Stimulated activated CD8-positive, alpha-beta memory T cell treated with anti-CD3 and anti-CD28 coated beads, Interleukin-15, amount 100 ng/mL, for 4 hours (primary cell): ENCODE results near the gene SHH.
"Not testable (repeated sequence)": the region's sequence is repeated elsewhere in the genome, so short reads cannot be mapped to it uniquely, and the experiment has no call there.

ENCODE experiments used
- DNase-seq, 2 donors: peaks; one replicate each; pipeline ENCODE4 v3.0.0-alpha.2; 2020; ENCODE audit warnings: low read depth in 2 of 2

Gene SHH

DNA sequence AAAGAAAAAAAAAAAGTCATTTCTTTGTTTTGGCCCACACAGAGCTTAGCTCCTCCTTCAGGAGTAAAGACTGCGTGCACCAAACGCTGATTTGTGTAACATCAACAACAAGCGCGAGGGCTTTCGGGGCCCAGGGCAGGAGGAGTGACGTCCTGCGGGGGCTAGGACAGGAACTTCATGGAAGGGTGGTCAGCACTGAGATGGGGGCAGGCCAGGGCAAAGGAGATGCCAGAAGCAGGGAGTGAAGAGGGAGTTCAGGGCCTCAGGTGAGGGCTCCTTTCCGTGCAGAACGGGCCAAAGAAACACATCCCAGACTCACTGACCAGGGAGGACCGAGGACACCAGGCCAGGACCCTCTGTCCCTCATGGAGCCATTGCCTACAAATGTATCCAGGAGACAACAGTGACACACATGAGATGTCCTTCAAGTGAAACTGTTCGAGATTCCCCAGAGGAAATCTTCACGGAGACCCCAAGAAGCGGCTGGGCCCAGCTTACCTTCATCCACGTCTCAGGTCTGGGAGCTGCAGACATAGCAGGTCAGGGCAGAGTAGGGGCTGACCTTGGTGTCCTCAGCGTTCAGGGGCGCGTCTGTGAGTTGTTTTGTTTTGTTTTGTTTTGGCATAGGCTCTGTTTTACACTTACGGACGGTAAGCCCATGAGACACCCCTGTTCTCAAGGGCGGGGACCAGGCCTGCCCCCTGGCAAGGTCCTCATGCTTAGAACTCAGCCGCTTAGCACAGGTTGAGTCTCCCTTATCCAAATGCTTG is 30.4 kb upstream of the SHH start:
- DNase-seq = no peak

- no peak for DNase-seq
Observed at GRCh38 chr7:155840909-155841308, 28.6 kb upstream of the SHH start.

GRCh38 chr7:155840262-155840885 is 28.1 kb upstream of the SHH start:
- DNase-seq = no peak

GRCh38 chr7:155839461-155839860 is 27.2 kb upstream of the SHH start:
- DNase-seq = no peak

DNA sequence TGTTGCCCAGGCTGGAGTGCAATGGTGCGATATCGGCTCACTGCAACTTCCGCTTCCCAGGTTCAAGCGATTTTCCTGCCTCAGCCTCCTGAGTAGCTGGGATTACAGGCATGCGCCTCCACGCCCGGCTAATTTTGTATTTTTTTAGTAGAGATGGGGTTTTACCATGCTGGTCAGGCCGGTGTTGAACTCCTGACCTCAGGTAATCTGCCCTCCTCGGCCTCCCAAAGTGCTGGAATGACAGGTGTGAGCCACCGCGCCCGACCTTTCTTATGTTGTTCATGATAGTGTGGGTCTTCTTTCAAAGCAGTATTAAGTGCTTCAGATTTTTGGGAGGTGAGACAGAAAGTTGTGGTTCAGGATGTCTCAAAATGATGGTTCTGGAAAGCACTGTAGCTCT is 26.0 kb upstream of the SHH start:
- not testable (repeated sequence) for DNase-seq

DNA sequence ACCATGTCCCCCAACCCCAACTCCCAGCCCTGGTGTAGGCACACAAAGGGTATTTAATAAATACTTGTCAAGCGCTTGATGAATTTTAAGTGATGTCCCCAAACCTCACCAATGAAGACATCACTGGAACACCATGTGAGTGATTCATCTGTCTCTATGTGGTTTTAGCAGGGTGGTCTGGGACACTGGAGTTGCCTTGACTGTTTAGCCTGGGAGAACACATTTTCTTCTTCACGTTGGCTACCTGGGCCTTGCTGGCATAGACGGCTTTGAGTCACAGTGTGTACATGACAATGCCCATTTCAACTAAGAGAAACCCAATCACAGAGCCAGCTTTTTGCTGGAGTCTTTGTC is 24.8 kb upstream of the SHH start:
- no peak for DNase-seq

GRCh38 chr7:155836216-155837125 is 24.2 kb upstream of the SHH start:
- DNase-seq = no peak

GRCh38 chr7:155835446-155836215 is 23.4 kb upstream of the SHH start:
- DNase-seq = no peak

DNA sequence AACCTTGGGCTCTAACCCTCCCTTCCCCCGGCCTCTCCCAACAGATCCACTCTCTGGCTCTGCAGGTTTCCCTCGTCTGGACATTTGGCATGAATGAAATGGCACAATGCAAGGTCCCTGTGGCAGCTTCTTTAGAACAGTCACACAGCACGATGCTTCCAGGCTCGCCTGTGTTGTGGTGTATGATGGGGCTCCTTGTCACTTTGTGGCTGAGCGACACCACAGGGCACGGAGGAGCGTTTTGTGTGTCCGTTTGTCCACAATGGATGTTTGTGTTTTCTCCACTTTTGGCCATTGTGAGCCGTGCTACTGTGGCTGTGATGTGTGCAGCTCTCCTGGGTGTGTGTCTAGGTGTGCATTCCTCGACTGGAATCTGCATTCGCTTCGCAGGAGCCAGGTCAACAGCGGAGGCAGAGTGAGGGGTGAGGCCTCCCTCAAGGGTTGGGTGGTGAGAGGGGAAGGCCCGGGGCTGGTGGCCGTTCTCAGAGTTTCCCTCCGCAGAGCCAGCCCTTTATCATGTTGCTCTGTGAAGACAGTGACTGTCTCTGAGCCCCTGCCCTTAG is 22.3 kb upstream of the SHH start:
- no peak for DNase-seq

- no peak for DNase-seq
Observed at GRCh38 chr7:155833651-155834050, 21.4 kb upstream of the SHH start.

- no peak for DNase-seq
Observed at GRCh38 chr7:155832581-155832981, 20.3 kb upstream of the SHH start.

DNA sequence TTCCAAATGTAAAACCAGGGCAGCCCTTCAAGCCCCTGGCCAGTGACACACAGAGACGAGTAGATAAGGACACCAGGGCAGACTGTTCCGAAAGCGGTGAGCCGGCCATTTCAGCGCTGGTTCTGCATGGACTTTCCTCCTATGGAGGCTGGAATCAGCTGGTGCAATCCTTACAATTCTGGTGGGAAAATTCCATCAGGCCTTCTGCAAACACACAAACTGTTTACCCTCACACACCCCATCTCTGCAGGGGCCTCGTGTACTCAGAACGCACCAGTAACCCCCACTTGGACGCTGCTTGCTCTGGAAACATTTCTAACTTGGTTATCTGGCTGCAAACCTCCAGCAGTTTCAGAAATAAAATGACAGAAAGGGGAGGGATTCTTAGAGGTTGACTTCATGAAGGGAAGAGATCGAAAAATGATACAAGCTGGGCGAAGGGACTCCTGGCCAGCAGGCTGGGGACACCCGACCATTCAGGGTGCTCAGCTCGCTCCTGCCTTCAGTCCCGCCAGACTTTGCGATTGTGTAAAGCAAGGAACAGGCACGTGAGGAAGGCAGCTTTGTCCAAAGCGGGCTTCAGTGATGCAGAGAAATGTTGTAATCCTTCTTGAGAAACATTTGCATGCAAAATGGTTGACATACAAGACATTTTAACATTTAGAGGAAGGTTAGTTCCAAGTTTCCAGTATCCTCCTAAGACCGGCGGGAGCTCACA is 19.7 kb upstream of the SHH start:
- DNase-seq = no peak

GRCh38 chr7:155830961-155831806 is 18.9 kb upstream of the SHH start:
- no peak for DNase-seq

- DNase-seq = no peak
Observed at GRCh38 chr7:155829796-155830470, 17.7 kb upstream of the SHH start.

- DNase-seq = no peak
Observed at GRCh38 chr7:155825336-155825735, 13.1 kb upstream of the SHH start.

- no peak for DNase-seq
Observed at GRCh38 chr7:155824227-155824886, 12.1 kb upstream of the SHH start.

DNA sequence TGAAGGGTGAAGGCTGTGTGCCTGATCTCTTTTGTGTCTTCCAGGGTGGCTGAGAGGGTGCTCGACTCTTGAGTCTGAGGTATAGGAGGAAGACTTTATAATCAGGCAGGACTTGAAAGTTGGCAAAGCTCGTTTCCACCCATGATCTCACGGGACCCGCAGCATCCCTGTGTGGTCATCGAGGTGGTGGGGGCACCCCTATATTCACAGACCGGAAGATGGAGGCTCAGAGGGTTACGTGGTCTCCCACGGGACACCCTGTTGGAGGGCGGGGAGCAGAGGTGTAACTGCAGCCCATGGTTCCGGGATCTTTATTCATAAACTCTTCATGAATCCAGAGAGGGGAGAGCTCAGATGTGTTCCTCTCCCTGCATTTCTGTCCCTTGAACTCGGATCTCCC is 9.6 kb upstream of the SHH start:
- no peak for DNase-seq

- no peak for DNase-seq
Observed at GRCh38 chr7:155820788-155821187, 8.5 kb upstream of the SHH start.

GRCh38 chr7:155820246-155820645 is 8.0 kb upstream of the SHH start:
- DNase-seq = no peak
